Sciatic nerve (tissue), 2 donors: ENCODE data around the gene STK10. TPM values are rescaled to one million over a fixed set of nuclear protein-coding genes. Genes with fewer than 3 reads are reported as not detected.
"Not testable (repeated sequence)": the region's sequence is repeated elsewhere in the genome, so short reads cannot be mapped to it uniquely, and the experiment has no call there.

Experiments
- ATAC-seq: fragments of 200-7000 bp; cut with Tn5 transposase; one replicate; pipeline ENCODE4 v1.9.1; 2020; ENCODE audit warnings: mild to moderate bottlenecking, moderate library complexity
- DNase-seq: peaks from one replicate; pipeline ENCODE4 v3.0.0-alpha.2; 2020; ENCODE audit warnings: low spot score
- intact Hi-C: fragments of 100-400 bp; cut with DNase I; formaldehyde crosslinking; loops from one replicate; pipeline ENCODE4 v1.14.2; 2022
- total RNA-seq: library from RNA; stranded (reverse); fragmentation: NEBNext Ultra II Directional; extraction: Animal tissue kit (Norgen Biotek cat#: 25700); gene quantifications from one replicate; pipeline ENCODE4 v1.2.1, GENCODE V29; 2021
- donor health status: DM: no; HTN: no; CAD: no.
- donor health status: DM: no; HTN: no; CAD: no.

STK10 gene
- total RNA-seq, 1 donor from 2014 or later, result 89.4 TPM

DNA sequence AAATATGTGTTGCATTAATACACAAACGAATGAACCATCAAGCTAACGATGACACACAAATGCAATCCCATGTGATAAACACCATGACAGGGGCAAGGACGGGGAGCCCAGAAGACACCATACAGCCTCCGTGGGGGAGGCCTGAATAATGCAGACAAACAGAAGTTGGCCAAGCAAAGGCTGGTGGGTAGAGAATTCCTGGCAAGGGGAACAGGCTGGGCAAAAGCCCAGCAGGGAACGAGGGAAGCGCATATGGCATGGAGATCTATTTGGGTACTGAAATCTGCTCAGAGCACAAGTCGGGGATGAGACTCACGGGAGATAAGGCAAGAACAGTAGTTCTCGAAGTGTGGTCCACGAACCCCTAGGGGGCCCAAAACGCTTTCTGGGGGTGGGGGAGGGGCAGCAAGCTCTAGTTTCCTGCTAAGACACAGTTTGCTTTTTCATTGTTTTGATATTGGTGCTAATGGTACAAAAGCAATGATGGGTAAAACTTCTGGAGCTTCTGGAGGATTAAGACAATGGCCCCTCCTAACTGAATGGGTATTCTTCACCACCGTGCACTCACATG is 138.7 kb downstream of the STK10 start:
- intact Hi-C loops, result no loop called here

DNA sequence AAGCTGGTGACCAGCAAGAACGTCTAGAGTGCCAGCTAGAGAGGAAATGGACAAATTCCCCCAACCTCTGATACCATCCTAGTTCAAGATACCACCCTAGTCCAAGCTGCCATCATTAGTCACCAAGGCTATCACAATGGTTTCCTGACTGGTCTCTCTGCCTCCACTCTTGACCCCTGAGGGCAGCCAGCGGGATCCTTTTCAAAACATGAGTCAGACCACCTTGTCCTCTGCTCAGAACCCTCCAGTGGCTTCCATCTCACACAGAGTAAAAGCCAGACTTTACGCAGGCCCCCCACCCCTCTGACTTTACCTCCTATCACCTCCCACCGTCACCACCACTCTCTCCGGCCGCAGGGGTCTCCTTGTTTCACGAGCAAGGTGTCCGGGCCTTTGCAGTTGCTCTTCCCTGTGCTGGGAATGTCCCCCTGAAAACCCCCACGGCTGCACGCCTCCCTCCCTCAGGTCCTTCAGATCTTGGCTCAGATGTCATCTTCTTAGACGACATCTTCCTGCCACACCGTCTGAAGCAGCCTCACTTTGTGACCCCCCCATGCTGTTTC is 139.4 kb downstream of the STK10 start:
- DNase-seq, result no peak
- ATAC-seq, result no peak
- intact Hi-C loops, result no loop called here

More for the DNA sequence above, 138.7 kb downstream of the STK10 start:
- ATAC-seq, result no peak
- DNase-seq, result no peak

DNA sequence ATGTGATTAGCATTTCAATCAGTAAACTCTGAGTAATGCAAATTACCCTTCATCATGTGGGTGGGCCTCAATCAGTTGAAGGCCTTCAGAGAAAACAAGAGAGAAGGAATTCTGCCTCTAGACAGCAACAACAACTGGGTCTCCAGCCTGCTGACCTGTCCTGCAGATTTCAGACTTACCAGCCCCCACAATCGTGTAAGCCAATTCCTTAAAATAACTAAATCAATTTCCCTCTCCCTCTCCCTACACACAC is 139.9 kb downstream of the STK10 start:
- DNase-seq (no peak), ATAC-seq (no peak)
- intact Hi-C loops, result no loop called here

DNA sequence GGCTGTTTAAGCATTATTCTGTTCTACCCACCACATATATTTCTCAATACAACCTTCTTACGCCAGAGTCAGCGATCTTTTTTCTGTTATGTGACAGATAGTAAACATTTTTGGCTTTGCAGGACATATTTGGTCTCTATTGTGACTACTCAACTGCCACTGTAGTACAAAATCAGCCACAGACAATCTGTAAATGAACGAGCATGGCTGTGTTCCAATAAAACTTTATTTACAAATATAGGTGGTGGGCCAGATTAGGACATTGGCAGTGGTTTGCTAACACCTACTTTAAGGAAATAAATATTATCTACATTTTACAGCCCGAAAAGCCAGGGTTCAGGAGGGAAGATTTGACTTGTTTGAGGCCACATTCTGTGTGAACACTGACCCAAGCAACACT is 141.4 kb downstream of the STK10 start:
- ATAC-seq, result no peak
- intact Hi-C loops, result no loop called here
- no peak for DNase-seq

DNA sequence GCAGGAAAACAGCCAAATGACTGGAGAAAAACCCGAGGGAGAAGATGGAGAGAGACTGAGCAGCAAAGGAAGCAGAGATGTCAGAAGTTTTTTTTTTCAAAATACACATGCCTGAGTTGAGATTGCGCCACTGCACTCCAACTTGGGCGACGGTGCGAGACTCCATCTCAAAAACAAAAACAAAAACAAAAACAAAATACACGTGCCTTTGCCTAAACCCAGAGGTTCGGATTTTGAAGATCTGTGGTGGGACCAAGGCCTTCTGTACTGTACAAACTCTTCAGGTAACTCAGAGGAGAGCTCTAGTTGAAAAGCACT is 142.8 kb downstream of the STK10 start:
- ATAC-seq, result no peak
- intact Hi-C loops, result no loop called here
- DNase-seq, result no peak

DNA sequence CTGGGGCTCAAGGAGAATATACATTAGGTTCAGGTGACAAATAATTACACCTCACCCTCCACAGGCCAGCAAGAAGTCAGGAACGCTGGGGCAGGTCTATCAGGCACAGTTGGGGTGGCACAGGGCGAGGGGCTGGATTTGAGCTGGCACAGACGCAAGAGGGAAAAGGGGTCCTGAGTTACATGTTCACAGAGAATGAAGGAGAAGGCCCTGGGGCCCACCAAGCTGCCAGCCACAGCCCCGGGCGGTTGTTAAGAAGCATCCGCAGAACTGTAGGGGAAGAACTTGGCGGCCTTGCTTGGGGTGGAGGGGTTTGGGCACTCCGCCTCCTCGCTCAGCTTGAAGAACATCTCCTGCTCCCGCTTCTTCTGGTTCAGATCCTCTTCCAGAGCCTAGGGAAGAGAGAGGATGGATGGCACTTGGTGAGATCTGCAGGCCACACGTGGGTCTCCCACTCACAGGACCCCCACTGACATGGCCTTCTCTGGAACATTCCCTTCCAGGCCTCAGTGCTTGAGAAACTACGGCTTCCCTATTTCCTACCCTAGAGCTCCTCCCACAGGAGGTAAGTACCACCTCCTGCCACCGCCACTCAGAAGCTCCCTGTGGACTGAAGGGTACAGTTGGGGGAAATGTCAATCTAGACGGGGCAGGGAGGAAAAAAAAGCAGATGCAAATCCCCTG is 143.3 kb downstream of the STK10 start:
- ATAC-seq, result no peak
- intact Hi-C loops, result no loop called here

DNA sequence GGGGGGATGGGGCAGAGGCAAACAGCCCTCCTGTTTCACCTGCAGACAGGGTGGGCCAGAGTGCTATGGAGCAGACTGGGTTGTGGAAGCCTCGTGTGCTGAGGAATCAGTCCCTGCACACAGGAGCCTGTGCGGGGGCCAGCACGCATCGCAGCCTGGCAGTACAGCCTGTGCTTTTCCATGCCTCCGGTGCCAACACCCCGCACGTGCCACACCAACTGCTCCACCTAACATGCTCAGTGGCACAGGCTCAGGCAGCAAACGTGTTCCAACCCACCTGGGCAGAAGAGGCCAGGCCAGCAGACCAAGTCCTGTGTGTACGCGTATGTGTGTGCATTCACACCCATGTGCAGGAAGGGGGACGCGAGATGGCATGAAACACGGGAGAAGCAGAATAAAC is 144.2 kb downstream of the STK10 start:
- intact Hi-C loops, result no loop called here
- ATAC-seq (no peak), DNase-seq (no peak)

More for the DNA sequence above, 143.3 kb downstream of the STK10 start:
- no peak for DNase-seq

DNA sequence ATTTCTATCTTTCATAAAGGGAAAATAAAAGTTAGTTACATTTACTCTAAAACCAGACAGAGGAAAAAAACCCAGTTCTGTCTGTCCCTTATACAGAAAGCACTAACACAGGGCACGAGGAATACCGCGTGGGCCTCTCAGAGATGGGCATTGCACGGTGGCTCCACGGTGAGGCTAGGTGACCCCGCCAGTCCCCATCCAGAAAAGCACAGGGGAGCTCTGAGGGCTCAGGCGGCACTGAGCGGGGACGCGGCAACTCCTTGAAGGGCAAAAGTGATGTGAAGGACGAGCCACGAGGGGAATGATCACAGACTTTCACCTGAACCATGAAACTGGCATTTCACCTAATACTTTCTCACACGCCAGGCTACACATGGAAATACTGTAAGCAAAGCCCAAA is 145.8 kb downstream of the STK10 start:
- intact Hi-C loops, result no loop called here
- ATAC-seq (no peak), DNase-seq (no peak)

DNA sequence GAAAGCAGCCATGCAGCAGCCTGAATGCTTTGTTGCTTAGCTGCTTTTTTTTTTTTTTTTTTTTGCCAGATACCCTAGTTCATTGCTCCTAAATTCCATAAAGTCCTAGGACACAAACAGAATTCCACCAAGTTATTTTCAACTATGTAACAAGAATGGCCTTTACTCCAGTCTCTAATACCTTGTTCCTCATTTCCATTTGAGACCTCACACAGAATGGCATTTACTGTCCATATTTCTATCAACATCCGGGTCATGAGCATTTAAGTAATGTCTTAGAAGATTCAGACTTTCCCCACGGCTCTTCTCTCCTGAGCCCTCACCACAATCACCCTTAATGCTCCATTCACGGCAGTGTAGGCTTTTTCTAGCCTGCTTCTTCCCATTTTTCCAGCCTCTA is 149.9 kb downstream of the STK10 start:
- ATAC-seq (no peak), DNase-seq (no peak)
- intact Hi-C loops, result no loop called here

DNA sequence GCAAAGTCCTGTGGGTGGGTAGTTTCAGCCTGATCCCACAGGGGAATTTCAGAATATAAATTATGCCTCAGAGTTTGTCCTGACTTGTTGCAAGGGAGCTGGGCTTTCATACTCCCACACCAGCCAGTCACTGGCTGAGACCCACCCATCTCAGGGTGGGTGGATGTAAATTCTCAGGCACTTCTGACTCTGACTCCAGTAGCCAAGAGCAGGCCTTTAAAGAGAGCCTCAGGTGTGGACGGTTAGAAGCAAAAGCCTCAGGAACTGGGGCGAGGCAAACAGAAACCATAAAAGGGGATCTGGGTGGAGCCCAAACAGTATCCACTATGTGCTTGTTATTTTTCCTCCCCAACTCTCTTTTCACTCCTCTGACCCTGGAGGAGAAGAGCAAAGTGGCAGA is 153.0 kb downstream of the STK10 start:
- ATAC-seq (no peak), DNase-seq (no peak)
- intact Hi-C loops, result no loop called here

DNA sequence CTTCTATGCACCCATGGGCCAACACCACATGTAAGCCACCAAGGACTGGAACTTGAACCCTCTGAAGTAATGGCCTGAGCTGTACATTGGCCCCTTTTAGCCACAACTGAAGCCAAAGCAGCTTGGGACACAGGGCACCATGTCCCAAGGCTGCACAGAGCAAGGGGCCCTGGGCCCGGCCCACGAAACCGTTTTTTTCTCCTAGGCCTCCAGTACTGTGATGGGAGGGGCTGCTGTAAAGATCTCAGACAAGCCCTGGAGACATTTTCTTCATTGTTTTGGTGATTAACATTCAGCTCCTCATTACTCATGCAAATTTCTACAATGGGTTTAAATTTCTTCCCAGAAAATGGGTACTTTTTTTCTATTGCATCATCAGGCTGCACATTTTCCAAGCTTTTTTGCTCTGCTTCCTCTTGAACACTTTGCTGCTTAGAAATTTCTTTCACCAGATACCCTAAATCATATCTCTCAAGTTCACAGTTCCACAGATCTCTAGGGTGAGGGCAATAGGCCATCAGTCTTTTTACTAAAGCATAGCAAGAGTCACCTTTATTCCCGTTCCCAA is 156.0 kb downstream of the STK10 start:
- no peak for DNase-seq
- ATAC-seq, result no peak
- intact Hi-C loops, result no loop called here

DNA sequence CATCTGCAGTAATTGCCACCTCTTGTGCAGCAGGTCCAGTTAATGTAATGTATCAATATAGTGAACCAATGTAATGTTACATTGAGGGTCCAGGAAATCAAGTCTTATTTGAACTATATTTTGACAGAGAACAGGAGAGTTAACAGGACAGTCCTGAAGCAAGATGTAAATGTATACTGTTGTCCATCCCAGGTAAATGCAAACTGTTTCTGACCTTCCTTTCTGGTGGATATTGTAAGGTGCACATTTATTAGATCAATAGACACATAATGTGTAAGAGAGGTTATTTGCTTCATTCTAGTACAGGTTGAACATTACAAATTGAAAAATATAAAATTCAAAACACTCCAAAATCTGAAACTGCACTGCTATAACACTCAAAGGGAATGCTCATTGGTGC is 158.1 kb downstream of the STK10 start:
- intact Hi-C loops, result no loop called here

DNA sequence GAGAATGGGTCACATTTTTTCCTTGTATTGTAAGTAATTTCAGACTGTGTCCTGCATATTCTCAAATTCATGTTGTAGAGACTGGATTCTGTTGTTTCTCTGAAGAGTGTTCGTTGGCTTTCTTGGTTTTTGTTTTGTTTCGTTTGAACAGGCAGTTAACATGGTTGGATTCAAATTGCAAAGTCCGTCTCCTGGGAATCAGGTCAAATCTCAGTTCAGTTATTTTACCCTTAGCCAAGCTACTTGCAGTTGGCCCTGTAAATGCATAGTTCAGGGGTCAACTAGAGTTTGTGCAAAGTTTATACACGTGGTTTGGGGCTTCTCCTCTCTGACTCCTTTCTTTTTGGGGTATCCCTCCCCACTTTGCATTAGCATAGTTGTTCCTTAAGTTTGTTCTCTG is 159.9 kb downstream of the STK10 start:
- intact Hi-C loops, result no loop called here
- ATAC-seq (no peak), DNase-seq (no peak)

More for the DNA sequence above, 158.1 kb downstream of the STK10 start:
- DNase-seq, result no peak
- ATAC-seq, result no peak

DNA sequence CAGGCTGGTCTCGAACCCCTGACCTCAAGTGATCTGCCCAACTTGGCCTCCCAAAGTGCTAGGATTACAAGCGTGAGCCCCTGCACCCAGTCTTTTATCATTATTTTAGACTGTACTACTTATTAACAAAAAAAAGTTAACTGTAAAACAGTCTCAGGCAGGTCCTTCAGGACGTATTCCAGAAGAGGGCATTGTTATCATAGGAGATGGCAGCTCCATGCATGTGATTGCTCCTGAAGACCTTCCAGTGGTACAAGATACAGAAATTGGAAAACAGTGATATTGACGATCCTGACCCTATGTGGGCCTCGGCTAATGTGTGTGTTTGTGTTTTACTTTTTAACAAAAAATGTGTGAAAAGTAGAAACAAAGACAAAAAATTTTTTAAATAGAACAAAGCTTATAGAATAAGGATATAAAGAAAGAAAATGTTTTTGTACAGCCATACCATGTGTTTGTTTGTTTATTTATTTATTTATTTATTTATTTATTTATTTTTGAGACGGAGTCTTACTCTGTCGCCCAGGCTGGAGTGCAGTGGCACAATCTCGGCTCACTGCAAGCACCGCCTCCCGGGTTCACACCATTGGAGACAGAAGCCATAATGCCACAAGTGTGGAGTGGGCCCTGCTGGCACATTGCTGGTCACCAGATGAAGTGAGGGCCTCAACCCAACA is 167.8 kb downstream of the STK10 start:
- DNase-seq, intact Hi-C loops, ATAC-seq: not testable (repeated sequence)

DNA sequence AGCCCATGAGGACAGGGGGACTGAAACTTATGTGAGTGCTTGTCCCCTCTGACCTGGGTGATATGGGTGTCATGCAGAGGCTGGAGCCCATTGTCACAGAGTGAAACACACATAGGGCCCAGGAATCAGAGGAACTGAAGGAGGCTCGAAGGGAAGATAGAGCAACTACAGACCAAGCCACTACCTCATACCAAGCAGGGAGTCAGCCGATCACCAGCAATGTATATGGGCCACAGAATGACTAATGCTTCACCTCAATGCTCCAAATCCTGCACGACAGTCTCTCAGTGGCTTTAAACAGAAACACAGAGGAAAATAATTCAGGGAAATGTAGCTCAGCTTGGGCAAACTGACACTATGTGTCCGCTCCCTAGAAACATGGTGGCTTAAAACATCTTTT is 172.7 kb downstream of the STK10 start:
- DNase-seq (no peak), ATAC-seq (no peak)
- intact Hi-C loops, result no loop called here

DNA sequence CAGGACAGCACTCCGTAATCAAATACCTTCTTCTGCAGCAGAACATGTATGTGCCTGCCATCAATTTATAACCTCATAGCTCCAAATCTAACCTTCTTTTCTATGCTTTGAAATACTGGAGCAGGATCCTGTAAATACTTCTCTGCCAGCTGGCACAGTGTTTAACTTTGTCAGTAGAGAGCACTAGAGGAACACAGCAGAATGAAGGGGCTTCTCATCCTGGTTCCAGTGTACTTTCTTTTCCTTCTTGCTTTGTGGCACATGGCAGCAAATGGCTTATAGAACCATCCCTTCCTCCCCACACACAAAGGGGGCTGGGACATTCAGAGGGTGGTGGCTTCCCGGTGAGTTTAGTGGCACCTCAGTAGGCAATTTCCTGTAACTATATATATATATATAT is 177.7 kb downstream of the STK10 start:
- DNase-seq, result no peak
- intact Hi-C loops, result no loop called here
- no peak for ATAC-seq

DNA sequence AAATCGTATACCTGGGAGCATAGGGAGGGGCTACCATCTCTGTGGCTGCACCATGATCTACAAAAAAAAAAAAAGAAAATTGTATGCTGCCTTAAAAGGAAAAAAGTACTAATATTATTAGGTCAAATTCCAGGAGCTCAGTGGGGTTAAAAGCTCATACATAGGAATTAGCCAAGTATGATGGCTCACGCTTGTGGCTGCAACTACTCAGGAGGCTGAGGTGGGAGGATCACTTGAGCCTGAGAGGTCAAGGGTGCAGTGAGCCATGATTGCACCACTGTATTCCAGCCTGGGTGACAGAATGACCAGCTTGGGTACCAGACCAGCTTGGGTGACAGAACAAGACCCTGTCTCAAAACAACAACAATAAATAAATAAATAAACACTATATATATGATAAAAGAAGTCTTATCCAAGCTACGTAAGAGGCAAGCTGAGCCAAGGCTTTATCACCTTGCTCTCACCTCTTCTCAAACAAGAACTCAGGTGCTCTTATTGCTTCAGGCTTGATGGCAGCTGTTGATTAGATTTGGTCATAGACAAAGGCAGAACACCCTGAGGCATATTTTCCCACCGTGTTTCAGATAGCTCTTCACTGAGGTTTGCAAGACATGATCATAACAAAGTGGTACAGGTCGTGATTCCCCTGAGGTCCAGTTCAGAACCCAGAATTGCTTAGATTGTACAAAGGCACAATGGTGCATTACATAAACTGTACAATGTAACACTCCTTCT is 178.3 kb downstream of the STK10 start:
- ATAC-seq (no peak), DNase-seq (no peak)
- intact Hi-C loops, result no loop called here

DNA sequence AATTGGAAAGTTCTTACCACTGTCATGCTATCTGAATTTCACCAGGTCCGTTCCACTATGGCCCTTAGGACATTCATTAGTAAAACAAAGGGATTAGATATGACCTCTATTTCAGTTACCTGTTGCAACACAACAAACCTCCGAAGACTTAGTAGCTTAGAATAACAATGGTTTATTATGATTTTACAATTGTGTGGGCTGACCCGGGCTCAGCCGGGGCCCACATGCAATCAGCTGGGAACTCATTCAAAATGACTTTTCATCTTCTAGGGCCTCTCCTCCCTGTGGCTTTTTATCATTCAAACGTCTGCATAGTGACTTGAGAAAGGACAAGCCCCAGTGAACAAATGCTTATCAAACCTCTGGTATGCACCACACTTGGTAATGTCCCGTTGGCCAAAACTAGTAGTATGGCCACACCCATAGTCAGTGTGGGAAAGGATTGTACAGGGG is 179.3 kb downstream of the STK10 start:
- no peak for DNase-seq
- intact Hi-C loops, result no loop called here
- no peak for ATAC-seq

DNA sequence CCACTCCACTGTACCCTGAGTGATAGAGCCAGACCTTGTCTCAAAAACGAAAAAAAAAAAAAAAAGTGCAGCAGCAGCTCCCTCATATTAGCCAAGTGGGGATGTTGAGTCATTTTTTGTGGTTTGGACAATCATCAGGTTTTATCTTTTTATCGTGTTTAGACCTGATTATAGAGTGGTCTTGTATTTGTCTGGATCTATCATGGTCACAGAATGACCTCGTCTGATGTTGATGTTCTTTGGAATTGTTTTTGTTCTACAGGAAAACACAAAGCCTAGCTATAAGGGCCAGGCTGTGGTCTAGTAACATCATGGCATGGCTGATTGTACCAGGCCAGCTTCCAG is 179.9 kb downstream of the STK10 start:
- DNase-seq, result no peak
- no peak for ATAC-seq
- intact Hi-C loops, result no loop called here
